Activated CD8-positive, alpha-beta T cell treated with anti-CD3 and anti-CD28 coated beads for 36 hours (primary cell): Measurements from ENCODE around the gene TMC3. TPM values are rescaled to one million over a fixed set of nuclear protein-coding genes. Genes with fewer than 3 reads are reported as not detected.

Experiments
- ATAC-seq: fragments of 200-7000 bp; cut with Tn5 transposase; one replicate; pipeline ENCODE4 v1.10.0; 2021; ENCODE audit warnings: mild to moderate bottlenecking, moderate library complexity
- CTCF ChIA-PET: fragments of 350-600 bp; sonication (Branson Sonifier 250); formaldehyde crosslinking; loops from one replicate; lab custom pipeline; 2021; ENCODE audit warnings: antibody characterized with exemption; lab: Charles Lee
- POLR2A ChIA-PET: fragments of 350-600 bp; sonication (Branson Sonifier 250); formaldehyde crosslinking; loops from one replicate; lab custom pipeline; 2021; ENCODE audit warnings: antibody characterized with exemption; lab: Charles Lee
- DNase-seq: peaks from one replicate; pipeline ENCODE4 v3.0.0-alpha.2; 2020
- H3K27ac Mint-ChIP-seq: one replicate; pipeline ENCODE4 v1.8.0; 2021; ENCODE audit warnings: mild to moderate bottlenecking, mixed read lengths
- H3K27me3 Mint-ChIP-seq: one replicate; pipeline ENCODE4 v1.8.0; 2021; ENCODE audit warnings: mixed read lengths
- H3K36me3 Mint-ChIP-seq: one replicate; pipeline ENCODE4 v1.8.0; 2021; ENCODE audit warnings: low read depth, mixed read lengths
- H3K4me1 Mint-ChIP-seq: one replicate; pipeline ENCODE4 v1.8.0; 2021; ENCODE audit warnings: low read depth, mixed read lengths
- H3K4me3 Mint-ChIP-seq: one replicate; pipeline ENCODE4 v1.8.0; 2021; ENCODE audit warnings: mild to moderate bottlenecking, moderate library complexity, mixed read lengths
- H3K9me3 Mint-ChIP-seq: one replicate; pipeline ENCODE4 v1.8.0; 2021; ENCODE audit warnings: mixed read lengths
- CTCF ChIP-seq: fragments of 200-600 bp; IDR thresholded peaks from one replicate; pipeline ENCODE4 v1.8.0; 2022; ENCODE audit warnings: antibody characterized with exemption, mild to moderate bottlenecking
- intact Hi-C: fragments of 100-400 bp; cut with micrococcal nuclease; formaldehyde crosslinking; loops from one replicate; pipeline ENCODE4 v1.10.0; 2022
- total RNA-seq, 2 experiments: library from RNA; stranded (reverse); gene quantifications; one replicate each; pipeline ENCODE4 v1.2.3, GENCODE V29; 2021

TMC3 gene
- total RNA-seq, 2 experiments from 2014 or later: not detected

- DNase-seq (no peak), ATAC-seq (no peak)
- ChIA-PET CTCF (interaction anchor here (1.2 to 8.7 kb wide), 3 partner anchors 17 to 76 kb away, joined by 4 to 50 read pairs (median 4); partner anchors contain the start of gene STARD5), POLR2A (no interaction called here)
- H3K27me3 Mint-ChIP-seq: no peaks in the 10 kb centered on the region
- TF ChIP-seq CTCF: no peak
- H3K27ac Mint-ChIP-seq: no peak overlapping the region
- H3K36me3 Mint-ChIP-seq: no peaks in the 10 kb centered on the region
- peaks cover 3% of the 10 kb centered on the region for H3K4me1 Mint-ChIP-seq
- intact Hi-C loops: no loop called here
- no peaks in the 10 kb centered on the region for H3K9me3 Mint-ChIP-seq
- H3K4me3 Mint-ChIP-seq: no peak overlapping the region
Measured at GRCh38 chr15:81341351-81341750, 32.7 kb downstream of the TMC3 start.

- Mint-ChIP-seq H3K4me3 (no peak overlapping the region), H3K9me3 (no peaks in the 10 kb centered on the region), H3K36me3 (no peaks in the 10 kb centered on the region), H3K27ac (no peak overlapping the region), H3K4me1 (peaks cover 3% of the 10 kb centered on the region), H3K27me3 (no peaks in the 10 kb centered on the region)
- ChIA-PET CTCF (interaction anchor here (1.0 to 8.7 kb wide), 4 partner anchors 61 to 184 kb away, joined by 3 to 50 read pairs (median 6); no protein-coding TSS in a partner anchor), POLR2A (no interaction called here)
- ATAC-seq (no peak), DNase-seq (no peak)
- intact Hi-C loops: no loop called here
- TF ChIP-seq CTCF: no peak
Measured at GRCh38 chr15:81339851-81340250, 34.2 kb downstream of the TMC3 start.

- CTCF ChIA-PET: interaction anchor here (1.0 to 8.7 kb wide), 4 partner anchors 61 to 184 kb away, joined by 3 to 50 read pairs (median 6); no protein-coding TSS in a partner anchor
- no peak overlapping the region for H3K4me3 Mint-ChIP-seq
- no peaks in the 10 kb centered on the region for H3K9me3 Mint-ChIP-seq
- H3K4me1 Mint-ChIP-seq: peaks cover 3% of the 10 kb centered on the region
- POLR2A ChIA-PET: no interaction called here
- ATAC-seq (no peak), DNase-seq (no peak)
- intact Hi-C loops: no loop called here
- TF ChIP-seq CTCF: no peak
- H3K27ac Mint-ChIP-seq: no peak overlapping the region
- no peaks in the 10 kb centered on the region for H3K27me3 Mint-ChIP-seq
- no peaks in the 10 kb centered on the region for H3K36me3 Mint-ChIP-seq
Measured at GRCh38 chr15:81339321-81339720, 34.7 kb downstream of the TMC3 start.

- POLR2A ChIA-PET: no interaction called here
- H3K36me3 Mint-ChIP-seq: no peaks in the 10 kb centered on the region
- intact Hi-C loops: no loop called here
- H3K4me3 Mint-ChIP-seq: no peak overlapping the region
- peaks cover 4% of the 10 kb centered on the region for H3K4me1 Mint-ChIP-seq
- H3K27ac Mint-ChIP-seq: no peak overlapping the region
- ATAC-seq (no peak), DNase-seq (no peak)
- TF ChIP-seq CTCF: no peak
- no peaks in the 10 kb centered on the region for H3K27me3 Mint-ChIP-seq
- no peaks in the 10 kb centered on the region for H3K9me3 Mint-ChIP-seq
- CTCF ChIA-PET: interaction anchor here (1.1 to 8.7 kb wide), 5 partner anchors 23 to 73 kb away, joined by 3 to 50 read pairs (median 7); no protein-coding TSS in a partner anchor
Measured at GRCh38 chr15:81338170-81339007, 35.6 kb downstream of the TMC3 start.

GRCh38 chr15:81337713-81338157 is 36.3 kb downstream of the TMC3 start:
- peak; percentile 24 for DNase-seq
- Mint-ChIP-seq H3K36me3 (no peaks in the 10 kb centered on the region), H3K4me3 (no peak overlapping the region), H3K27me3 (no peaks in the 10 kb centered on the region), H3K27ac (no peak overlapping the region), H3K4me1 (peaks cover 7% of the 10 kb centered on the region), H3K9me3 (no peaks in the 10 kb centered on the region)
- TF ChIP-seq CTCF: no peak
- intact Hi-C loops: no loop called here
- no peak for ATAC-seq
- CTCF ChIA-PET: interaction anchor here (1.4 to 8.7 kb wide), 3 partner anchors 23 to 72 kb away, joined by 3 to 50 read pairs (median 19); no protein-coding TSS in a partner anchor
- POLR2A ChIA-PET: no interaction called here
